ENCODE results near the gene IL1A.

Gene IL1A

DNA sequence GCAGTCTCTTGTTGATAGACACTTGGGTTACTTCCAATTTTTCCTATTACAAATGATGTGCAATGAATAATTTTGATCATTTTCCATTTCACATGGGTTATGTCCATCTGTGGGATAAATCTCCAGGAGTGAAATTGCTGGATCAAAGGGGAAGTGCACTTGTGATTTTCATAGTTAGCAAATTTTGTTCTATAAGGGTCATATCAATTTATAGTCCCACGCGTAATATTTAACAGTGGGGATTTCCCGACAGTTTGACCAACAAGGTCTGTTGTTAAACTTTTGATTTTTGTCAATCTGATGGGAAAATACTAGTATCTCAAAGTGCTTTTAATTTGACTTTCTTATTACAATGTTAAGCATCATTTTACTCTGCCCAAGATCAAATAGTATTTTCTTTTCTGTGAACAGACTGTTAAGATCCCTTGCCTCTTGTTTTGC is 44.0 kb upstream of the IL1A start:
- peaks cover 0 to 2% of the 10 kb centered on the region in 2 donors for H3K4me1 ChIP-seq (ENCODE audit: control insufficient read depth in 1 of 2, insufficient read depth in 2 of 2, low read length in 2 of 2)
- no peaks in the 10 kb centered on the region for H3K36me3 ChIP-seq (ENCODE audit: control insufficient read depth in 1 of 2, insufficient read depth in 2 of 2, low read length in 2 of 2)
- no peaks in the 10 kb centered on the region for H3K27me3 ChIP-seq (ENCODE audit: low read depth, low read length)
- no peak overlapping the region for H3K27ac ChIP-seq (ENCODE audit: low read length)
- no peaks in the 10 kb centered on the region for H3K9me3 ChIP-seq (ENCODE audit: control insufficient read depth in 1 of 2, low read length in 2 of 2)
- no peak overlapping the region for H3K4me3 ChIP-seq (ENCODE audit: low read depth in 1 of 2, low read length in 2 of 2)

DNA sequence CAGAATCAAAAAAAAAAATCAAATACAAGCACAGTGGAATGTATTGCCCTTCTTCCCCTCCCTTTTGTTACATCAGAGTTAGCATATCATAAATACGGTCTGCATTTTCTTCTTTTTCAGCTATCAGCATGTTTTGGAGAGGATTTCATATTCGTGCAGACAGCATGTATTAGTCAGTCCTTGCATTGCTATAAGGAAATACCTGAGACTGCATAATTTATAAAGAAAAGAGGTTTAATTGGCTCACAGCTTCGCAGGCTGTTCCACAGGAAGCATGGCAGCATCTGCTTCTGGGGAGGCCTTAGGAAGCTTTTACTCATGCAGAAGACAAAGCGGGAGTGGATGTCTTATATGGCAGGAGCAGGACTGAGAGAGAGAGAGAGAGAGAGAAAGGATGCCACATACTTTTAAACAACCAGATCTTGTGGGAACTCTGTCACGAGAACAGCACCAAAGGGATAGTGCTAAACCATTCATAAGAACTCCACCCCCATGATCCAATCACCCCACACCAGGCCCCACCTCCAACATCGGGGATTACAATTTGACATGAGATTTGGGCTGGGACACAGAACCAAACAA is 43.4 kb upstream of the IL1A start:
- no peak overlapping the region for H3K4me3 ChIP-seq (ENCODE audit: low read depth in 1 of 2, low read length in 2 of 2)
- no peaks in the 10 kb centered on the region for H3K27me3 ChIP-seq (ENCODE audit: low read depth, low read length)
- no peaks in the 10 kb centered on the region for H3K36me3 ChIP-seq (ENCODE audit: control insufficient read depth in 1 of 2, insufficient read depth in 2 of 2, low read length in 2 of 2)
- no peaks in the 10 kb centered on the region for H3K9me3 ChIP-seq (ENCODE audit: control insufficient read depth in 1 of 2, low read length in 2 of 2)
- H3K27ac ChIP-seq (ENCODE audit: low read length), result no peak overlapping the region
- peaks cover 0 to 2% of the 10 kb centered on the region in 2 donors for H3K4me1 ChIP-seq (ENCODE audit: control insufficient read depth in 1 of 2, insufficient read depth in 2 of 2, low read length in 2 of 2)

DNA sequence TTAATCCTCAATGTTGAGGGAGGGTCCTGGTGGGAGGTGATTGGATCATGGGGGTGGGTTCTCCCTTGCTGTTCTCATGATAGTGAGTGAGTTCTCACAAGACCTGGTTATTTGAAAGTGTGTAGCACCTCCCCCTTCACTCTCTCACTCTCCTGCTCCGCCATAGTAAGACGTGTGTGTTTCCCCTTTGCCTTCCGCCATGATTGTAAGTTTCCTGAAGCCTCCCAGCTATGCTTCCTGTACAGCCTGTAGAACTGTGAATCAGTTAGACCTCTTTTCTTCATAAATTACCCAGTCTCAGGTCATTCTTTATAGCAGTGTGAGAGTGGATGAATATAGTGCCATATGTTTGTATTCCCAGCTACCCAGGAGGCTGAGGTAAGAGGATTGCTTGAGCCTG is 42.7 kb upstream of the IL1A start:
- Histone ChIP-seq H3K36me3 (ENCODE audit: control insufficient read depth in 1 of 2, insufficient read depth in 2 of 2, low read length in 2 of 2) (no peaks in the 10 kb centered on the region), H3K27me3 (ENCODE audit: low read depth, low read length) (no peaks in the 10 kb centered on the region), H3K27ac (ENCODE audit: low read length) (no peak overlapping the region), H3K4me1 (ENCODE audit: control insufficient read depth in 1 of 2, insufficient read depth in 2 of 2, low read length in 2 of 2) (no peaks in the 10 kb centered on the region), H3K9me3 (ENCODE audit: control insufficient read depth in 1 of 2, low read length in 2 of 2) (no peaks in the 10 kb centered on the region), H3K4me3 (ENCODE audit: low read depth in 1 of 2, low read length in 2 of 2) (no peak overlapping the region)

DNA sequence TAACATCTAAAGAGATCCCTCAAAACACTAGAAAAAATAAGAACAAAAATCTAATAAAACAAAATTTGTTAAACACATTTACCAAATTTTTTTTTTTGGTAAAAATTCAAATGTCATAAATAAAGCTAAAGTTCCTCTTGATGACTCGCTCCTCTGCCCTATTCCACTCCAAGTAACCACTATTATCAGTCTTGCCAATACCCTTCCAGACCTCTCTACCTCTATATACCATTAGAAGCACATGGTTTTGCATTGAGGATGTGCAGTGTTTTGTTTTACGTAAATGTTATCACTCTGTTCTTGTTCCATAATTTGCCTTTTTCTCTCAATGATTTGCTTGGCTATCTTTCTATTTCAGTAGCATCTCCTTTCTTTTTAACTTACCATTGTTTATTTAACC is 41.4 kb upstream of the IL1A start:
- no peak overlapping the region for H3K4me3 ChIP-seq (ENCODE audit: low read depth in 1 of 2, low read length in 2 of 2)

DNA sequence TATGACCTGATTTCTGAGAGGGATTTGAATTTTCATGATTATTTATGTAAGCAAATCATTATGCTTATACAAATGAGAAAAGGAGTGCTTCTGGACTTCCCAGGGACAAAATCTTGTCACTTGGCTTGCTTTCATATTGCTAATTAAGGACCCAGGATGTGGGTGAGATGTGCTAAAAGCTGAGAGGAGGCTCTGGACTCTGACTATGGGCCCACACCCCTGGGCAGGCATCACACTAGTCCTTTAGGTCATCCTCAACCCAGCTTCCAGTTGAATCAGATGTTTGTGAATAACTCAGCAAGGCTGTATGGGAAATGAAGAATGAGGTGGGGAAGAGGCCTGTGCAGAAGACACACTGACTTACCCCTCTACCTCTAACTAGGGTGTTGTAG is 40.4 kb upstream of the IL1A start:
- Histone ChIP-seq H3K9me3 (ENCODE audit: control insufficient read depth in 1 of 2, low read length in 2 of 2) (no peaks in the 10 kb centered on the region), H3K27ac (ENCODE audit: low read length) (no peak overlapping the region), H3K36me3 (ENCODE audit: control insufficient read depth in 1 of 2, insufficient read depth in 2 of 2, low read length in 2 of 2) (no peaks in the 10 kb centered on the region), H3K4me1 (ENCODE audit: control insufficient read depth in 1 of 2, insufficient read depth in 2 of 2, low read length in 2 of 2) (no peaks in the 10 kb centered on the region), H3K4me3 (ENCODE audit: low read depth in 1 of 2, low read length in 2 of 2) (no peak overlapping the region), H3K27me3 (ENCODE audit: low read depth, low read length) (no peaks in the 10 kb centered on the region)

More for the DNA sequence above, 41.4 kb upstream of the IL1A start:
- Histone ChIP-seq H3K27ac (ENCODE audit: low read length) (no peak overlapping the region), H3K36me3 (ENCODE audit: control insufficient read depth in 1 of 2, insufficient read depth in 2 of 2, low read length in 2 of 2) (no peaks in the 10 kb centered on the region), H3K27me3 (ENCODE audit: low read depth, low read length) (no peaks in the 10 kb centered on the region), H3K9me3 (ENCODE audit: control insufficient read depth in 1 of 2, low read length in 2 of 2) (no peaks in the 10 kb centered on the region), H3K4me1 (ENCODE audit: control insufficient read depth in 1 of 2, insufficient read depth in 2 of 2, low read length in 2 of 2) (no peaks in the 10 kb centered on the region)

DNA sequence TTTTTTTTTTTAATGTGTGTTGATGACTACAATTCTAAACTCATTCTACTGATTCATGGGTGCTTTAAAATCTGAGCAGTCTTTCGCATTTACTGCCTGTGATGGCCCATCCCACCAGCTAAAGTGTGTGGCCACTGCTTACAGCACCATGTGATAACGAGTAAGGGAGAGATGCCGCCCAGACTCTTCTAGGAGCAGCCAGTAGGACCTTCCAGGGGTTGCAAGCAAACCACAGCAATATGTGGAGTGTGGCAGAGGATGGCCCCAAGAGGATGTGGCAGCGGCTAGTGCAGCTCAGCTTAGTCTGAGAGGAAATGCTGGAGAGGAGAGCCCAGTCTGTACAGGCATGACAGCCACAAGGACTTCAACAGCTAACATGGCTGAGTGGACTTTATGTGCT is 37.4 kb upstream of the IL1A start:
- H3K9me3 ChIP-seq (ENCODE audit: control insufficient read depth in 1 of 2, low read length in 2 of 2), result no peaks in the 10 kb centered on the region
- H3K4me1 ChIP-seq (ENCODE audit: control insufficient read depth in 1 of 2, insufficient read depth in 2 of 2, low read length in 2 of 2), result no peaks in the 10 kb centered on the region
- no peaks in the 10 kb centered on the region for H3K36me3 ChIP-seq (ENCODE audit: control insufficient read depth in 1 of 2, insufficient read depth in 2 of 2, low read length in 2 of 2)
- no peaks in the 10 kb centered on the region for H3K27me3 ChIP-seq (ENCODE audit: low read depth, low read length)
- no peak overlapping the region for H3K4me3 ChIP-seq (ENCODE audit: low read depth in 1 of 2, low read length in 2 of 2)
- no peak overlapping the region for H3K27ac ChIP-seq (ENCODE audit: low read length)

DNA sequence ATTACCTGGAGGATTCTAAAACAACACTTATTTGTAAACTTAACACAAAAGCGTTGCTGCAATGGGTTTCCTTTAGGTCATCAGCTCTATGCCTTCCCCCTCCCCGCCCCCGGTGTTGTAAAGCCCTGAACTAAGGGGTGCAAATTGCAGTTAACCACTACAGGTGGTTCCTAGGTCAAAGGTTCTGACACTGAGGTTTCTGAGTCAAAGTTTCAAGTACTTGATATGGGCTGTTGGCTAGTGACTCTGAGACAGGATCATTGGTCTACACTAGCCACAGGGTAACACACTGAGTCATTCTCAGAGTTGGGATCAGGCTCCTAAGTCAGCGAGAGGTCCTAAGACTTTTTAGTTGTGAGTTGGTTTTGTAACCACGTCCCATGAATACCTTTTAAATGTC is 36.8 kb upstream of the IL1A start:
- Histone ChIP-seq H3K36me3 (ENCODE audit: control insufficient read depth in 1 of 2, insufficient read depth in 2 of 2, low read length in 2 of 2) (no peaks in the 10 kb centered on the region), H3K4me3 (ENCODE audit: low read depth in 1 of 2, low read length in 2 of 2) (no peak overlapping the region), H3K4me1 (ENCODE audit: control insufficient read depth in 1 of 2, insufficient read depth in 2 of 2, low read length in 2 of 2) (no peaks in the 10 kb centered on the region), H3K9me3 (ENCODE audit: control insufficient read depth in 1 of 2, low read length in 2 of 2) (no peaks in the 10 kb centered on the region), H3K27me3 (ENCODE audit: low read depth, low read length) (no peaks in the 10 kb centered on the region), H3K27ac (ENCODE audit: low read length) (no peak overlapping the region)

DNA sequence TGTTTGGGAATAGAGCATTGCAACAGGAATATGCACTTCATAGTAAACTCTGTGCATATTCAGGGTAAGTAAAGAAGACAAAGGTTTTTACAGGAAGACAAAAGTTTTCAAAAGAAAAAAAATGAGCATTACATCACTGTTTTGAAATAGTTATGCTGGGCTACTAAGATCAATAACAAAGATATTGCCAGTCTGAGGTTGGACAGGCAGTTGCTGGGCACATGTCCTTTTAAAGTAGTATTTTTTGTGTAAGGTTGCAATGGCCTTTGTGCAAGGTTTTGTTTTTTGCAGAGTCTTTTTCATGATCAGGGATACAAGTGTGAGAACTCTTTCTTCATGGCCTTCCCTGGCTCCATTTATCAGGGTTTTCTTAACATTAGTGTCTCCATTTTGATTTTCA is 36.0 kb upstream of the IL1A start:
- no peak overlapping the region for H3K4me3 ChIP-seq (ENCODE audit: low read depth in 1 of 2, low read length in 2 of 2)
- no peaks in the 10 kb centered on the region for H3K9me3 ChIP-seq (ENCODE audit: control insufficient read depth in 1 of 2, low read length in 2 of 2)
- no peak overlapping the region for H3K27ac ChIP-seq (ENCODE audit: low read length)
- no peaks in the 10 kb centered on the region for H3K4me1 ChIP-seq (ENCODE audit: control insufficient read depth in 1 of 2, insufficient read depth in 2 of 2, low read length in 2 of 2)
- no peaks in the 10 kb centered on the region for H3K36me3 ChIP-seq (ENCODE audit: control insufficient read depth in 1 of 2, insufficient read depth in 2 of 2, low read length in 2 of 2)
- H3K27me3 ChIP-seq (ENCODE audit: low read depth, low read length), result no peaks in the 10 kb centered on the region

DNA sequence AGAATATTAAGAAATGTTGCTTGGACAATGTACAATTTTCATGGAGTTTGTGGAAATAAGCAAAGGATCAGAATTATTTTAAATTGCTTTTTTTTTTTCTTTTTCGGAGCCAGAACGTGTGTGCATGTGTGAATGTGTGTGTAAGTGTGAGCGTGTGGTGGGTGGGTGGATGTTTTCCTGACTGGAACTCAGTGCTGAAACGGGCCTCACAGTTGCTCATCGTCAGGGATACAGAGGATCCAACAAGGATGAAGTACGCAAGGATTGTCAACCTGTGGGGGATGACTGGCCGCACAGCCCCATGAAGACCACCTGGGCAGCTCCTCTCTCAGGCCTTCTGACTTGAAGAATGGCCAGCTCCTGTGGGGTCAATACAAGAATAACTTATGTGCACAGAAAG is 34.8 kb upstream of the IL1A start:
- H3K27ac ChIP-seq (ENCODE audit: low read length), result no peak overlapping the region
- no peaks in the 10 kb centered on the region for H3K36me3 ChIP-seq (ENCODE audit: control insufficient read depth in 1 of 2, insufficient read depth in 2 of 2, low read length in 2 of 2)
- H3K27me3 ChIP-seq (ENCODE audit: low read depth, low read length), result no peaks in the 10 kb centered on the region
- H3K4me1 ChIP-seq (ENCODE audit: control insufficient read depth in 1 of 2, insufficient read depth in 2 of 2, low read length in 2 of 2), result no peaks in the 10 kb centered on the region
- H3K9me3 ChIP-seq (ENCODE audit: control insufficient read depth in 1 of 2, low read length in 2 of 2), result no peaks in the 10 kb centered on the region
- H3K4me3 ChIP-seq (ENCODE audit: low read depth in 1 of 2, low read length in 2 of 2), result no peak overlapping the region

DNA sequence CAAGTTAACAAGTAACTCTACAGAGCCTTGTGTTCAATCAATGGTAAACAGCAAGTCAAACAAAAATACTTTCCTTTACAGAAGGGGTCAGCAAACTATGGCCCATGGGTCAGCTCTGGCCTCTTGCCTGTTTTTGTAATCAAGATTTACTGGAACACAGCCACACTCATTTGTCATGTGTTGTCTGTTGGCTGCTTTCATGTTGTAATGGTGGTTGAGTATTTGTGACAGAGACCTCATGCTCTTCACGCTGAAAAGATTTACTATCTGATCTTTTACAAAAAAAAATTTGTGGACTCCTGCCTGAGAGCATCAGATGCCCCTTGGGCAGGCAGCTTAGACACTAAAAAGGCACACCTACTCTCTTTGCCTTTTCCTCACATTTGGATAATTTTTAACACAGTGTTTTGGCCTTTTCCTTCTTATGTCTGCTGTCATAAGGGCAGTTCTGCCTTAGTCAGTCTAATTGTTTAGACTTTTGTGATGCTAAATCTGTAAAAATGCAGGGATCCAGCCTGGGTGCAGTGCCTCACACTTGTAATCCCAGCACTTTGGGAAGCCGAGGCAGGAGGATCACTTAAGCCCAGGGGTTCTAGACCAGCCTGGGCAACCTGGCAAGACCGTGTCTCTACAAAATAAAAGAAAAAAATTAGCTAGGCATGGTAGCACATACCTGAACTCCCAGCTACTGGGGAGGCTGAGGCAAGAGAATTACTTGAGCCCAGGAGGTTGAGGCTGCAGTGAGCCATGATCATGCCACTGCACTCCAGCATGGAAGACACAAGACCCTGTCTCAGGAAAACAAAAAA is 34.0 kb upstream of the IL1A start:
- no peak overlapping the region for H3K4me3 ChIP-seq (ENCODE audit: low read depth in 1 of 2, low read length in 2 of 2)
- H3K4me1 ChIP-seq (ENCODE audit: control insufficient read depth in 1 of 2, insufficient read depth in 2 of 2, low read length in 2 of 2), result peaks cover 0 to under 1% of the 10 kb centered on the region in 2 donors
- no peaks in the 10 kb centered on the region for H3K9me3 ChIP-seq (ENCODE audit: control insufficient read depth in 1 of 2, low read length in 2 of 2)
- H3K36me3 ChIP-seq (ENCODE audit: control insufficient read depth in 1 of 2, insufficient read depth in 2 of 2, low read length in 2 of 2), result no peaks in the 10 kb centered on the region
- H3K27me3 ChIP-seq (ENCODE audit: low read depth, low read length), result no peaks in the 10 kb centered on the region
- no peak overlapping the region for H3K27ac ChIP-seq (ENCODE audit: low read length)

DNA sequence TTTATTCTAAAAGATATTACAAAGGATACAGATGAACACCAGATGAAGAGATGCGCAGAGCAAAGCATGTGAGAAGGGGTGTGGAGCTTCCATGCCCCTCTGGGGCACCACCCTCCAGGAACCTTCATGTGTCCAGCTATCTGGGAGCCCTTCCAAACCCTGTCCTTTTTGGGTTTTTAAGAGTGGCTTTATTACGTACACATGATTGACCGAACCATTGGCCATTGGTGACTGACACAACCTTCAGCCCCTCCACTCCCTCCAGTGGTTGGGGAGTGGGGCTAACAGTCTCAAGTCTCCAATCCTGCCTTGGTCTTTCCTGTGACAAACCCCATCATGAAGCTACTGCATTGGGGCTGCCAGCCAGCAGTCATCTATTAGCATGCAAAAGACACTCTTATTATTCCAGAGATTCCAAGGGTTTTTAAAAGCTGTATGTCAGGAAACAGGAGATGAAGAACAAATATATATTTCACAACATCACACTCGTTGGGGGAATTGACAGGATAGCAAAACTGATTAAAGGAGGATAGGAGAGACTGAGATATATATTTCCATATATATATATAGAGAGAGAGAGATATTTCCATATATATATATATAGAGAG is 32.9 kb upstream of the IL1A start:
- Histone ChIP-seq H3K36me3 (ENCODE audit: control insufficient read depth in 1 of 2, insufficient read depth in 2 of 2, low read length in 2 of 2) (no peaks in the 10 kb centered on the region), H3K9me3 (ENCODE audit: control insufficient read depth in 1 of 2, low read length in 2 of 2) (no peaks in the 10 kb centered on the region), H3K27me3 (ENCODE audit: low read depth, low read length) (no peaks in the 10 kb centered on the region), H3K4me1 (ENCODE audit: control insufficient read depth in 1 of 2, insufficient read depth in 2 of 2, low read length in 2 of 2) (peaks cover 4 to 12% of the 10 kb centered on the region in 2 donors), H3K27ac (ENCODE audit: low read length) (no peak overlapping the region), H3K4me3 (ENCODE audit: low read depth in 1 of 2, low read length in 2 of 2) (no peak overlapping the region)
